Coronary artery (tissue), 2 donors: ENCODE measurements around the gene CASQ1.
A peak's percentile ranks its signal among the peaks of the same experiment; 100 is the strongest.

Experiments
- DNase-seq: peaks from one replicate; pipeline ENCODE4 v3.0.0-alpha.2; 2017; ENCODE audit warnings: low spot score
- H3K27ac ChIP-seq, 2 donors: fragments of 200-600 bp; sonication (generic); one replicate each; pipeline ENCODE4 v1.5.1; 2016 to 2019
- H3K4me3 ChIP-seq: fragments of 200-600 bp; sonication (generic); 2 replicates; pipeline ENCODE4 v1.5.1; 2016; ENCODE audit warnings: mild to moderate bottlenecking, moderate library complexity
- TF ChIP-seq, protein P1 (sequence below): fragments of 200-600 bp; sonication (generic); IDR thresholded peaks from one replicate; pipeline ENCODE4 v1.5.1; 2019; ENCODE audit warnings: antibody characterized with exemption

The CASQ1 gene

DNA sequence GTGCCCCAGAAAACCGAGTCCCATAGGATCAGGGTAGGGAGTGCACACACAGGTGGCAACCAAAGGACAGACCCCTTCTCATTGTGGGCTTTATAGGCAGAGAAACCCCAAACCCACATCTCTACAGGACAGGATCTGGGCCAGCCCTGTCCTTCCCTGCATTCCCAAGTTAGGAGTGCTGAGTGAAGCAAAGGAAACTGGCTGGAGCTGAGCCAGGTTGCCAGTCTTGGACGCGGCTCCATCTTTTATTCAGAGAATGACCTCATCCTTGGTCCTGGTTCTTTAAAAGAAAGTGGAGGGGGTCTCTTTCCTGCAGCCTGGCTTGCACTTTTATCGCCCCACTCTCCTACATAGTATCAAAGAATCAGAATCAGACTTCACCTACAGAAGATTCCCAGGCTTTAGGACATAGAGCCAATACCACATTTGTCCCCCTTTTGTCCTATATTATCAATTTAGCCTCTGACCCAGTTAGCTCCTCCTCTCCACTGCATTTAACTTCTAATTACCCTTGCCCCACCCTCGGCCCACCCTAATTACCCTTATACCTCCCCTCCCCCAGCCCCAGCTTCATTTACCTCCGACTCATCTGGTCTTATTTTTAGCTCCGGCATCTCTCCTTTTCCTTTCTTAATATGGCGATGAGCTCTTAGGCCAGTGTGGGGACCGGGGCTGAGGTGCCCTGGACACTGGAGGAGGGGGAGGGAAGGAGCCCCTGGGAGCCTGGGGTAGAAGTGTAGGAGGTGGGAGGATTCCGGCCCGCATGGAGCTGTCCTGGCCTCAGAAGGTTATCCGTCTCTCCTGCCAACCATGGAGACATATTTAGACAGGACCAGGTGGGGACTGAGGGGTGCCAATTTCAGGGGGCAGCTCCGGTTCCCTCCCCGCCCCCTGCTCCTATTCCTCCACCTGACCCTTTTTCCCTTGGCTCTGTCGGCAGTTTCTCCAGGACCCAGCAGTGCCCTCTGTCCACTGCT, at the start of gene CASQ1:
TSS of gene CASQ1 (plus strand) at position 927 of the 977 bp plus-strand sequence. CDS start 177 bp downstream, outside the sequence.
- no peak for DNase-seq
- Histone ChIP-seq H3K4me3 (no peak within 1 kb of the TSS), H3K27ac (peak within 1 kb of the TSS in 1 of 2 donors; percentile 26)
- TF ChIP-seq, protein P1, sequence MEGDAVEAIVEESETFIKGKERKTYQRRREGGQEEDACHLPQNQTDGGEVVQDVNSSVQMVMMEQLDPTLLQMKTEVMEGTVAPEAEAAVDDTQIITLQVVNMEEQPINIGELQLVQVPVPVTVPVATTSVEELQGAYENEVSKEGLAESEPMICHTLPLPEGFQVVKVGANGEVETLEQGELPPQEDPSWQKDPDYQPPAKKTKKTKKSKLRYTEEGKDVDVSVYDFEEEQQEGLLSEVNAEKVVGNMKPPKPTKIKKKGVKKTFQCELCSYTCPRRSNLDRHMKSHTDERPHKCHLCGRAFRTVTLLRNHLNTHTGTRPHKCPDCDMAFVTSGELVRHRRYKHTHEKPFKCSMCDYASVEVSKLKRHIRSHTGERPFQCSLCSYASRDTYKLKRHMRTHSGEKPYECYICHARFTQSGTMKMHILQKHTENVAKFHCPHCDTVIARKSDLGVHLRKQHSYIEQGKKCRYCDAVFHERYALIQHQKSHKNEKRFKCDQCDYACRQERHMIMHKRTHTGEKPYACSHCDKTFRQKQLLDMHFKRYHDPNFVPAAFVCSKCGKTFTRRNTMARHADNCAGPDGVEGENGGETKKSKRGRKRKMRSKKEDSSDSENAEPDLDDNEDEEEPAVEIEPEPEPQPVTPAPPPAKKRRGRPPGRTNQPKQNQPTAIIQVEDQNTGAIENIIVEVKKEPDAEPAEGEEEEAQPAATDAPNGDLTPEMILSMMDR, result no peak

DNA sequence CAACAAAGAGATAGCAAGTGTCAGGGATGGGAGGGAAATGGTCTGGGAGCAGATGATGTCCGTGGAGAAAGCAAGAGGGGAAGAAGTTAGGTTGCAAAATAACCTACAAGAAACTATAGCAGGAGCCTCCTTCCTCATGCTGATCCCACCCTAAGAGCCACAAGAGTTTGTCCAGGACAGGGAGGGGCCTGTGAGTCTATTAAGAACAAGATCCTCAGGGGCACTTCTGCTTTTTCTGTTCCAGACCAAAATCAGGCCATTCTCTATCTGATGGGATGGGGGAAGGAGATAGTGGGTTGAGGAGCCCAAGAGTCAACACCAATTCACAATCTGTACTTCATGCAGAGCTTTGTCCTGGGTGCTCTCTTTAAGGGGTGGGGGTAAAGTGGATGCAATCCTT, 46.7 kb upstream of the CASQ1 start:
- peak; percentile 68 for DNase-seq
- Histone ChIP-seq H3K27ac (no peak overlapping the region), H3K4me3 (no peak overlapping the region)
- TF ChIP-seq, protein P1, result no peak

DNA sequence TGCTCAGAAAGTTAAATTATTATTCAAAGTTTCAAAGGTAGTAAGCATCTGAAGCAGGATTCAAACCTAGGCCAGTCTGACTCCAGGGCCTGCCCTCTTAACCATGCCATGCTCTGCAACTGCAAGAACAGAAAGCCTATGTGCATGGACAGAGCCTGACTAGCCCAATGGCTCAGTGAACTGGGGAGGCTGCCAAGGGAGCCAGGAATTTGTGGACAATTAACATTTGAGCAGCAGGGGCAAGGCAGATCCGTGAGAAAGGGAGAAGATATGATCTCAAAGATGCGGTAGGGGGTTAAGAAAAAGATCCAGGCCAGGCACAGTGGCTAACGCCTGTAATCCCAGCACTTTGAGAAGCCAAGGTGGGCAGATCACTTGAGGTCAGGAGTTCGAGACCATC, 45.5 kb upstream of the CASQ1 start:
- Histone ChIP-seq H3K4me3 (no peak overlapping the region), H3K27ac (no peak overlapping the region)
- TF ChIP-seq, protein P1, result no peak

DNA sequence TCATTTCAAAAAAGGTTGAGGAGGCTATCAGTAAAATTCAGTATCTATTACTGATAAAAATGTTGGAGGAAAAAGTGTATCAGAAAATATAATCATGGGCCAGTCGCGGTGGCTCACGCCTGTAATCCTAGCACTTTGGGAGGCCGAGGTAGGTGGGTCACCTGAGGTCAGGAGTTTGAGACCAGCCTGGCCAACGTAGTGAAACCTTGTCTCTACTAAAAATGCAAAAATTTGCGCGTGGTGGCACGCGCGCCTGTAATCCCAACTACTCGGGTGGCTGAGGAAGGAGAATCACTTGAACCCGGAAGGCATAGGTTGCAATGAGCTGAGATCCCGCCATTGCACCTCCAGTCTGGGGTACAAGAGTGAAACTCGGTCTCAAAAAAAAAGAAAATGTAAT, 44.3 kb upstream of the CASQ1 start:
- Histone ChIP-seq H3K4me3 (no peak overlapping the region), H3K27ac (no peak overlapping the region)
- DNase-seq, result no peak
- TF ChIP-seq, protein P1, result no peak

More for the DNA sequence above, 45.5 kb upstream of the CASQ1 start:
- no peak for DNase-seq

DNA sequence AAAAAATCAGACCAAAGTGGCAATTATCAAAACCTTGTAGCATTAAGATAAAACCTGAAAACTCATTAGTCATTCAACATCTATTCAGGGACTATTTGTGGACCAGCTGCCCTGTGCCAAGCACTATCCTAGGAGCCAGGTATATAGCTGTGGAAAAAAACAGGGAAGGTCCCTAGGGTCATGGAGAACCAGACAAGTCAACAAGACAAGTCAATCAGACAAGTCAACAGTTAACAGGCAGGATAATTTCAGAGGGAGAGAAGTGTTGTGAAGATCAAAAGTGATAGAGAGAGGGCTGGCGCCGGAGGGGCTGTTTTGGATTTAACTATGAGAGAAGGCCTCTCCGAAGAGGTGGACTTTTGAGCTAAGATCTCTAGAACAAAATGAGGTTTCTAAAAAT, 42.3 kb upstream of the CASQ1 start:
- Histone ChIP-seq H3K27ac (peak overlapping the region; percentile 48 to 63), H3K4me3 (no peak overlapping the region)
- peak; percentile 28 for DNase-seq
- TF ChIP-seq, protein P1, result no peak

DNA sequence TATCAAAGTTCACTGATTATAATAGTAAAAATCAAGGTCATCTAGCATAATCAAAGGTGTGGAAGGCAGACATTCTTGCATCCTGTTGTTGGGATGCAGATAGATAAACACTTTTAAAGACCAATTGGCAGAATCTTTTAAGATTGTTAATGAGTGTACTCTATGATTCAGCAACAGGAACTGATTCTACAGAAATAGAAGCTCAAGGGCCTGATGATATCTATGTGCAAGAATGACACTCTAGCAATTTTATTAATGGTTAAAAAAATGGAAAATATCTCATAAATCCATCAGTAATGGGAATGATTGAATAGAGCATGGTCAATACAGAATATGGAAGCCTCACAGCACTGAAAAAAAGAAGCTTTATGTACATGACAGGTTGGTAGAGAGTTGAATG, 41.1 kb upstream of the CASQ1 start:
- Histone ChIP-seq H3K27ac (peak overlapping the region; percentile 63 to 73), H3K4me3 (no peak overlapping the region)
- no peak for DNase-seq
- TF ChIP-seq, protein P1, result no peak

DNA sequence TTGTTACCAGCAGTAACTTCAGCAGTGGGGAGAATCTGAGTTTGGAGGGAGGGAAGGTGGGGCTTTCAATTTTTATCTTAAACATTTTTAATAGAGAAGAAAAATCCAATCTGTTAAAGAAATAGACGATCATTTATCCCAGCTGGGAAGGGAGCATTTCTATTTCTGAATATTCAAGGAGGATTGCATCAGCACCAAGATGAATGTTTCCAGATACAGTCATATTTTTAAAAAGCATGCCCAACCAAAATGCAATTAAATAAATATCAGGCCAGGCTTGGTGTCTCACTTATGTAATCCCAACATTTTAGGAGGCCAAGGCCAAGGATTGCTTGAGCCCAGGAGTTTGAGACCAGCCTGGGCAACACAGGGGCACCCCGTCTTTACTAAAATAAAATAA, 40.7 kb upstream of the CASQ1 start:
- Histone ChIP-seq H3K4me3 (no peak overlapping the region), H3K27ac (peak overlapping the region; percentile 63 to 73)
- TF ChIP-seq, protein P1, result no peak
- DNase-seq, result no peak
